HG03378 (cell line): ENCODE measurements around the gene MMS19.
"Not testable (repeated sequence)": the region's sequence is repeated elsewhere in the genome, so short reads cannot be mapped to it uniquely, and the experiment has no call there.

Experiments
- ATAC-seq: cut with Tn5 transposase; IDR thresholded peaks from one replicate; pipeline ENCODE4 v1.9.1; 2021; ENCODE audit warnings: mild to moderate bottlenecking, moderate library complexity; ENCODE audit not compliant: unreplicated experiment

MMS19 gene

GRCh38 chr10:97434055-97434454 is 64.2 kb downstream of the MMS19 start:
- no peak for ATAC-seq

- ATAC-seq = no peak
Observed at GRCh38 chr10:97428572-97428981, 69.6 kb downstream of the MMS19 start.

- no peak for ATAC-seq
Observed at GRCh38 chr10:97427571-97428179, 70.5 kb downstream of the MMS19 start.

GRCh38 chr10:97426776-97427570 is 71.2 kb downstream of the MMS19 start:
- ATAC-seq = no peak

- ATAC-seq = peak; percentile 76
Observed at GRCh38 chr10:97425964-97426775, 72.1 kb downstream of the MMS19 start, which contains the start of gene PGAM1. Gene PGAM1, plus strand, starts transcription at chr10:97426191. Its CDS starts 117 bp downstream, at chr10:97426308.

- not testable (repeated sequence) for ATAC-seq
Observed at GRCh38 chr10:97423757-97424098, 74.5 kb downstream of the MMS19 start.

GRCh38 chr10:97416565-97416964 is 81.7 kb downstream of the MMS19 start:
- no peak for ATAC-seq

GRCh38 chr10:97412891-97413304 is 85.3 kb downstream of the MMS19 start:
- no peak for ATAC-seq

GRCh38 chr10:97411406-97411805 is 86.8 kb downstream of the MMS19 start:
- no peak for ATAC-seq

GRCh38 chr10:97408496-97408992 is 89.7 kb downstream of the MMS19 start:
- ATAC-seq = no peak
